Forelimb muscle (tissue), 1 donor: ENCODE data around the gene AMMECR1L. TPM values are rescaled to one million over a fixed set of nuclear protein-coding genes. Genes with fewer than 3 reads are reported as not detected.
"Not testable (repeated sequence)": the region's sequence is repeated elsewhere in the genome, so short reads cannot be mapped to it uniquely, and the experiment has no call there.

Source experiments
- DNase-seq: peaks from one replicate; pipeline ENCODE4 v3.0.0-alpha.2; 2013; ENCODE audit warnings: low read depth
- polyA plus RNA-seq: library from polyadenylated mRNA; unstranded; fragments of 120-200 nt; gene quantifications from one replicate; pipeline ENCODE4 v1.2.1, GENCODE V29; 2013; ENCODE audit not compliant: insufficient read length

AMMECR1L gene
- polyA plus RNA-seq, 1 donor = 13.5 TPM

GRCh38 chr2:127887082-127887775 lies 1.5 kb upstream of the AMMECR1L start:
- DNase-seq = no peak

- DNase-seq = not testable (repeated sequence)
Measured at GRCh38 chr2:127886593-127886935, 808 bp upstream of the AMMECR1L start.

GRCh38 chr2:127884861-127885740 lies 655 bp downstream of the AMMECR1L start:
- DNase-seq = not testable (repeated sequence)

- no peak for DNase-seq
Measured at GRCh38 chr2:127884436-127884835, 1.3 kb downstream of the AMMECR1L start.

- DNase-seq = no peak
Measured at GRCh38 chr2:127879899-127880298, 5.9 kb downstream of the AMMECR1L start.

GRCh38 chr2:127877626-127878025 lies 8.1 kb downstream of the AMMECR1L start:
- no peak for DNase-seq

GRCh38 chr2:127877136-127877535 lies 8.6 kb downstream of the AMMECR1L start:
- no peak for DNase-seq

- DNase-seq = no peak
Measured at GRCh38 chr2:127874378-127875269, 11.1 kb downstream of the AMMECR1L start.

GRCh38 chr2:127873707-127874303 lies 12.0 kb downstream of the AMMECR1L start:
- DNase-seq = no peak

- DNase-seq = no peak
Measured at GRCh38 chr2:127872354-127872753, 13.4 kb downstream of the AMMECR1L start.

GRCh38 chr2:127865926-127866325 lies 19.8 kb downstream of the AMMECR1L start:
- no peak for DNase-seq

GRCh38 chr2:127864877-127865276 lies 20.9 kb downstream of the AMMECR1L start:
- DNase-seq = no peak

GRCh38 chr2:127862228-127862627 lies 23.5 kb downstream of the AMMECR1L start:
- DNase-seq = no peak

GRCh38 chr2:127860130-127860529 lies 25.6 kb downstream of the AMMECR1L start:
- DNase-seq = no peak

GRCh38 chr2:127859712-127860085 lies 26.1 kb downstream of the AMMECR1L start:
- no peak for DNase-seq

GRCh38 chr2:127857265-127857808 lies 28.4 kb downstream of the AMMECR1L start:
- no peak for DNase-seq

- no peak for DNase-seq
Measured at GRCh38 chr2:127853671-127854070, 32.1 kb downstream of the AMMECR1L start.

GRCh38 chr2:127852388-127852787 lies 33.4 kb downstream of the AMMECR1L start:
- DNase-seq = no peak

GRCh38 chr2:127847931-127848330 lies 37.8 kb downstream of the AMMECR1L start:
- DNase-seq = no peak

- no peak for DNase-seq
Measured at GRCh38 chr2:127844973-127845372, 40.8 kb downstream of the AMMECR1L start.

- DNase-seq = no peak
Measured at GRCh38 chr2:127843677-127844076, 42.1 kb downstream of the AMMECR1L start.
